ENCODE results near the gene ME2.

The ME2 gene

DNA sequence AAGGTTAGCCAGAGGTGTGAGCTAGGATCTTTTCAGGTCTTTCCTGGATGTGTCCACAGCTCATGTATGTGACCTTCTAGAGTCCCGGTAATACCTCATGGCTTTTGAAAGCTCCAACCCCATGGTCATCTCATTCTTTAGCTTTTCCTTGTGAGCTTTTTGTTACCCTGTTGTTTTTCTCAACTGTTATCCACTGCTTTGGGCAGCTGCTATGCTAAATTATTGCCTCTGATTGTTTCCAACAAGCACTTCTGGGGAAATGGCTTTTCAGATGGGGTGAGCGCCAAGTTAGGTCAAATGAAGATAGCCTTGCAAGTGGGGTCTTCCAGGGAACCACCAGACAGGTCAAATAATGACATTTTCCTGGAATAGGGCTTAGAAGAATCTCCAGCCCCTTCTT lies 27.9 kb downstream of the ME2 start:
- H3K9me3 ChIP-seq (ENCODE audit: insufficient read depth, low read length): no peaks in the 10 kb centered on the region
- H4K20me1 ChIP-seq (ENCODE audit: insufficient read depth, low read length): 0 out of 2 replicates have a peak, but pooled peaks cover 7% of the 10 kb centered on the region
- H3K36me3 ChIP-seq (replicated peaks; ENCODE audit: low read depth, low read length): peaks cover 50% of the 10 kb centered on the region
- no peak overlapping the region for H2AFZ ChIP-seq (ENCODE audit: low read depth, low read length)
- H3K4me2 ChIP-seq (ENCODE audit: low read length): no peak overlapping the region
- no peak overlapping the region for H3K9ac ChIP-seq (ENCODE audit: low read length)
- no peaks in the 10 kb centered on the region for H3K27me3 ChIP-seq (ENCODE audit: low read depth, low read length)
- no peak overlapping the region for H3K27ac ChIP-seq (ENCODE audit: low read length)
- no peak overlapping the region for H3K4me3 ChIP-seq (ENCODE audit: low read length)
- no peaks in the 10 kb centered on the region for H3K4me1 ChIP-seq (ENCODE audit: low read length)
- H3K79me2 ChIP-seq (ENCODE audit: low read length): peaks cover 34% of the 10 kb centered on the region
- TF ChIP-seq EZH2phosphoT487 (IDR thresholded peaks at IDR 0.05; ENCODE audit: low read depth) (no peak), CTCF (IDR thresholded peaks at IDR 0.05; ENCODE audit: low read depth, low read length) (no peak)

- Histone ChIP-seq H2AFZ (ENCODE audit: low read depth, low read length) (no peak overlapping the region), H3K27me3 (ENCODE audit: low read depth, low read length) (no peaks in the 10 kb centered on the region), H3K36me3 (replicated peaks; ENCODE audit: low read depth, low read length) (peaks cover 65% of the 10 kb centered on the region), H3K27ac (ENCODE audit: low read length) (no peak overlapping the region), H3K4me2 (ENCODE audit: low read length) (no peak overlapping the region), H3K4me1 (ENCODE audit: low read length) (no peaks in the 10 kb centered on the region), H4K20me1 (ENCODE audit: insufficient read depth, low read length) (0 out of 2 replicates have a peak, but pooled peaks cover 7% of the 10 kb centered on the region), H3K4me3 (ENCODE audit: low read length) (no peak overlapping the region), H3K9ac (ENCODE audit: low read length) (no peak overlapping the region), H3K79me2 (ENCODE audit: low read length) (peaks cover 24% of the 10 kb centered on the region), H3K9me3 (ENCODE audit: insufficient read depth, low read length) (no peaks in the 10 kb centered on the region)
- no peak for TF ChIP-seq EZH2phosphoT487 (IDR thresholded peaks at IDR 0.05; ENCODE audit: low read depth)
Observed at GRCh38 chr18:50909261-50909660, 30.3 kb downstream of the ME2 start.

- H3K79me2 ChIP-seq (ENCODE audit: low read length): peaks cover 11% of the 10 kb centered on the region
Observed at GRCh38 chr18:50911006-50911405, 32.1 kb downstream of the ME2 start.

GRCh38 chr18:50917021-50917420 lies 38.1 kb downstream of the ME2 start:
- Histone ChIP-seq H3K27me3 (ENCODE audit: low read depth, low read length) (no peaks in the 10 kb centered on the region), H3K4me3 (ENCODE audit: low read length) (no peak overlapping the region), H2AFZ (ENCODE audit: low read depth, low read length) (no peak overlapping the region), H3K79me2 (ENCODE audit: low read length) (no peaks in the 10 kb centered on the region), H3K36me3 (replicated peaks; ENCODE audit: low read depth, low read length) (peaks cover 57% of the 10 kb centered on the region), H3K4me2 (ENCODE audit: low read length) (no peak overlapping the region), H3K9ac (ENCODE audit: low read length) (no peak overlapping the region), H4K20me1 (ENCODE audit: insufficient read depth, low read length) (no peaks in the 10 kb centered on the region), H3K27ac (ENCODE audit: low read length) (no peak overlapping the region), H3K9me3 (ENCODE audit: insufficient read depth, low read length) (no peaks in the 10 kb centered on the region), H3K4me1 (ENCODE audit: low read length) (no peaks in the 10 kb centered on the region)
- TF ChIP-seq CTCF (IDR thresholded peaks at IDR 0.05; ENCODE audit: low read depth, low read length): no peak
- no peak for TF ChIP-seq EZH2phosphoT487 (IDR thresholded peaks at IDR 0.05; ENCODE audit: low read depth)

More at GRCh38 chr18:50911006-50911405, 32.1 kb downstream of the ME2 start:
- no peak for TF ChIP-seq CTCF (IDR thresholded peaks at IDR 0.05; ENCODE audit: low read depth, low read length)
- TF ChIP-seq EZH2phosphoT487 (IDR thresholded peaks at IDR 0.05; ENCODE audit: low read depth): no peak
- H2AFZ ChIP-seq (ENCODE audit: low read depth, low read length): no peak overlapping the region
- no peaks in the 10 kb centered on the region for H3K27me3 ChIP-seq (ENCODE audit: low read depth, low read length)
- H3K9ac ChIP-seq (ENCODE audit: low read length): no peak overlapping the region
- no peak overlapping the region for H3K4me3 ChIP-seq (ENCODE audit: low read length)
- H3K36me3 ChIP-seq (replicated peaks; ENCODE audit: low read depth, low read length): peaks cover 65% of the 10 kb centered on the region
- no peak overlapping the region for H3K27ac ChIP-seq (ENCODE audit: low read length)
- 0 out of 2 replicates have a peak, but pooled peaks cover 7% of the 10 kb centered on the region for H4K20me1 ChIP-seq (ENCODE audit: insufficient read depth, low read length)
- H3K4me1 ChIP-seq (ENCODE audit: low read length): no peaks in the 10 kb centered on the region
- H3K9me3 ChIP-seq (ENCODE audit: insufficient read depth, low read length): no peaks in the 10 kb centered on the region
- H3K4me2 ChIP-seq (ENCODE audit: low read length): no peak overlapping the region

Measured in OCI-LY3 (cell line).